Dermis microvascular lymphatic vessel endothelial cell (primary cell): Measurements from ENCODE around the gene CMTM5. TPM values are rescaled to one million over a fixed set of nuclear protein-coding genes. Genes with fewer than 3 reads are reported as not detected.
A peak's percentile ranks its signal among the peaks of the same experiment; 100 is the strongest.

Experiments used
- DNase-seq, 2 donors: peaks; one replicate each; pipeline versions ENCODE4 v3.0.0 to v3.0.0-alpha.2; 2010; ENCODE audit warnings: low read depth in 2 of 2
- total RNA-seq: library from RNA; depleted of rRNA; stranded (reverse); fragments of >200 nt; gene quantifications from 2 replicates; pipeline ENCODE4 v1.2.1, GENCODE V29; 2014

Gene CMTM5
- not detected in 2 replicates for total RNA-seq

GRCh38 chr14:23376482-23377197, at the start of gene CMTM5:
Gene CMTM5, plus strand, starts transcription at chr14:23377046. Its CDS starts 206 bp downstream, at chr14:23377252.
- no peak for DNase-seq

- peak; percentile 56 to 84 for DNase-seq
Measured at GRCh38 chr14:23327947-23328744, 48.7 kb upstream of the CMTM5 start.

- DNase-seq: no peak
Measured at GRCh38 chr14:23335623-23336022, 41.2 kb upstream of the CMTM5 start.

- no peak for DNase-seq
Measured at GRCh38 chr14:23339506-23340268, 37.2 kb upstream of the CMTM5 start.

- DNase-seq: no peak
Measured at GRCh38 chr14:23344481-23344880, 32.4 kb upstream of the CMTM5 start.

- no peak for DNase-seq
Measured at GRCh38 chr14:23345987-23346692, 30.7 kb upstream of the CMTM5 start.

GRCh38 chr14:23346693-23347405, 30.0 kb upstream of the CMTM5 start:
- no peak for DNase-seq

- no peak for DNase-seq
Measured at GRCh38 chr14:23347406-23348296, 29.2 kb upstream of the CMTM5 start.

GRCh38 chr14:23348297-23348655, 28.6 kb upstream of the CMTM5 start:
- DNase-seq: no peak

GRCh38 chr14:23349156-23349845, 27.5 kb upstream of the CMTM5 start:
- DNase-seq: no peak

- DNase-seq: peak in 1 of 2 donors; percentile 10
Measured at GRCh38 chr14:23351681-23352505, 25.0 kb upstream of the CMTM5 start.

GRCh38 chr14:23352506-23353432, 24.1 kb upstream of the CMTM5 start, which contains the start of gene SLC22A17:
Gene SLC22A17, minus strand, starts transcription at chr14:23352887.
- DNase-seq: peak in 1 of 2 donors; percentile 54

- no peak for DNase-seq
Measured at GRCh38 chr14:23353433-23353780, 23.4 kb upstream of the CMTM5 start.

- no peak for DNase-seq
Measured at GRCh38 chr14:23354990-23355389, 21.9 kb upstream of the CMTM5 start.

- DNase-seq: no peak
Measured at GRCh38 chr14:23355871-23356435, 20.9 kb upstream of the CMTM5 start.

- no peak for DNase-seq
Measured at GRCh38 chr14:23356662-23357061, 20.2 kb upstream of the CMTM5 start.

- DNase-seq: no peak
Measured at GRCh38 chr14:23357261-23357660, 19.6 kb upstream of the CMTM5 start.
